Left forelimb (tissue), 1 donor: ENCODE data around the gene AJAP1.
A peak's percentile ranks its signal among the peaks of the same experiment; 100 is the strongest.

Experiments used
- DNase-seq: peaks from one replicate; pipeline ENCODE4 v3.0.0-alpha.2; 2018; ENCODE audit warnings: low spot score

AJAP1 gene

DNA sequence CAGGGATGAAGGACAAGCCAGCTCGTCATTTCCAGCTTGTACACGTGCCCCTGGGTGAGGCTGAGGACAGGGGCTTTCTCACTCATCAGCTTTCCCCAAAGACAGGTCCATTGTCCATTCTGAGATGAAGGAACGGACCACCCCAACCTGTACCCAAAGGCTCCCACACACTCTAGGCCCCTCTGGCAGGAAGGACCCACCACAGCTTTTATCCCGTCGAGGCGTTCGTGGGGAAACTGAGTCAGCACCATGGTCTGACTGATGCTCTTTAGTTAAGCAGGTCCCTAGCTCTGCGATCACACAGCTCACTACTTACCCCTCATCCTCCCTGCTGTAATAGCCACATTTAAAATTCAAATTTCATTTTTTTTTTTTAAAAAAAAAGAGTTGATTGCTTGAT, 117.3 kb downstream of the AJAP1 start:
- DNase-seq = no peak

- DNase-seq = no peak
Observed at GRCh38 chr1:4772294-4773010, 118.0 kb downstream of the AJAP1 start.

DNA sequence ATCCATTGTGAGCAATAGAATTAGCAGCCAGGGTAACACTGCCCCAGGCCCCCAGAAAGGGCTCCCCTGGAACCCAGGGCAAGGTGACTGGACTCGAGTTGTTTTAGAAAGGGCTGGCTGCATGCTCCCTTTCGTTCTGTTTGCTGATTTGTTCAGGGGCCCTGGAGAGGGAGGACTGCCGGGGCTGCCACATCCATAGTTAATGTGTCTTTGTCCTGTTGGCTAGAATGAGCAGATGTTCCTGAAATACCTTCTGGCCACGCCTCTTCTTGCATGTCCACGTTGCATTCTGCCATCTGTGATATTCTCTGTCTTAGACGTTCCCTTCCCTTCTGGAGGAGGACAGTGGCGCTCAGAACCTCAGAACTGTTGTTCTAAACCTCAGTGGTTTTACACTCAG, 118.8 kb downstream of the AJAP1 start:
- no peak for DNase-seq

DNA sequence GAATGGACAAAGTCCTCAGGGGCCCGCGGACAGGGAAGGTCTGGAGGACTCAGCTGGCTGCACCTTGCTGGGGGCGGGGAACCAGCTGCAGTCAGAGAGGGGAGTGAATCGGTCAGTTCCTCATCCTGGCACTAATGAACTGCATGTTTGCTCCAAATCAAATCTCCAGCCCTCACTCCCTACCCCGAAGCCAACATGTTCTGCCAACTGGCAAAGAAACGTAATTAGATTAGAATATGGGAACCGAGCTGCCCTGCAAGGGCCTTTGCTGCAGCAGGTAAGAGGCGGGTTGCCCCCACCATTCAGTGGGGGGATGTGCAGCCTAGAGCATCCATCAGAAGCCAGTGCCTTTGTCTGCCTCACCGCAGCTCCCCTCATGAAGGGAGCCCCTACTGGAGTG, 121.1 kb downstream of the AJAP1 start:
- DNase-seq = no peak

DNA sequence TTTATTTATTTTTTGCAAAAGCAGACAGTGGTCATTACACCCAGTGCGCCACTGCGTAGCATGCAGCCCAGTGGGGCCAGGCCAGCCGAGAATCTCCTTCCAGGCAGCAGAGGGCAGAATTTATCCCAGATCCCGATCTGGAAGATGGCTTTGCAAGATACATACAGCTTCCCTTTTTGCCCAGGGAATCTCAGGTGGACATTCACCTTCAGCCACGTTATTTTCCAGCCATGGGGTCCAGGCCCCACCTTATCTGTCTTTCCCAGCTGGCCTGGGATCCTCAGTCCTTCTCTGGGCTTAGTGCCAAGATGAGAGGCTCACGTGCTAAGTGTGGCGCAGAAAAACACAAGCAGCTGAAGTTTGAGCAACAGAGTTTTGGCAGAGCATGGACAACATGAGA, 123.6 kb downstream of the AJAP1 start:
- DNase-seq = no peak

GRCh38 chr1:4781646-4782045, 127.2 kb downstream of the AJAP1 start:
- DNase-seq = no peak

GRCh38 chr1:4784761-4785160, 130.4 kb downstream of the AJAP1 start:
- no peak for DNase-seq

DNA sequence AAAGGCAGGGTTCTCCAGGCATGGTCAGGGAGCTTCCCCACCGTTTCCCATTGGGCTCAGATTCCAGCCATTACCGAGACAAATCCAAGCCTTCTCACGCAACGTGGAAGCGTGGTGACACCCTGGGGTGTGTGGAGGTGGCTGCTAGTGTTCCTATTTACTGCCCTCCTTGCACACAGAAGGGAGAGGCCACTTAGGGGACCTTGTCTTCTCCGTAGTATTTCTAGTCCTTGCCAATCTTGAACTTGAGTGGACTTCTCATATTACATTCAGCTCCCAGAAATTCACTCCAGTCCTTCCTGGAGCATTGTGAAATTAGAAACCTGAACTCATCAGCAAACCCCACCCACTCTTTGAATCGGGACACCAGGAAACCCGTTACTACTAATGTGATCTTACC, 131.6 kb downstream of the AJAP1 start:
- no peak for DNase-seq

GRCh38 chr1:4787551-4787950, 133.1 kb downstream of the AJAP1 start:
- no peak for DNase-seq

DNA sequence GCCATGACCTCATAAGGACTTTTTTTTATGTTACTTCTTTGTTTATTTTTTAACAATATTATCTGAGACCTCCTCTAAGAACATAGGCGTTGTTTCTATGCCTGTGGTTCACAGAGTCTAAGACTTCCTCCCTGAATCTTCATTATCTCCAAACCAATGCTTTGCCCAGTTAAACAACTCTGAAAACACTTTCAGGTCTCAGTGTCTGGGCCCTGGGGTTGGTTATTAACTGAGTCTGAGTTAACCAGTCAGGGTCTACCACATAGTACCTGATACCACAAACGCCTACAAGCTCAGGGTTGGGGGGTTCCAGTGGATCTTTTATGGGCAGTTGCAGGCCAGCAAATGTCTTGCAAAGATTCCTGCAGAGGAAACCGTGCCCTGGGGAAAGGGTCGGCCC, 138.2 kb downstream of the AJAP1 start:
- DNase-seq = no peak

DNA sequence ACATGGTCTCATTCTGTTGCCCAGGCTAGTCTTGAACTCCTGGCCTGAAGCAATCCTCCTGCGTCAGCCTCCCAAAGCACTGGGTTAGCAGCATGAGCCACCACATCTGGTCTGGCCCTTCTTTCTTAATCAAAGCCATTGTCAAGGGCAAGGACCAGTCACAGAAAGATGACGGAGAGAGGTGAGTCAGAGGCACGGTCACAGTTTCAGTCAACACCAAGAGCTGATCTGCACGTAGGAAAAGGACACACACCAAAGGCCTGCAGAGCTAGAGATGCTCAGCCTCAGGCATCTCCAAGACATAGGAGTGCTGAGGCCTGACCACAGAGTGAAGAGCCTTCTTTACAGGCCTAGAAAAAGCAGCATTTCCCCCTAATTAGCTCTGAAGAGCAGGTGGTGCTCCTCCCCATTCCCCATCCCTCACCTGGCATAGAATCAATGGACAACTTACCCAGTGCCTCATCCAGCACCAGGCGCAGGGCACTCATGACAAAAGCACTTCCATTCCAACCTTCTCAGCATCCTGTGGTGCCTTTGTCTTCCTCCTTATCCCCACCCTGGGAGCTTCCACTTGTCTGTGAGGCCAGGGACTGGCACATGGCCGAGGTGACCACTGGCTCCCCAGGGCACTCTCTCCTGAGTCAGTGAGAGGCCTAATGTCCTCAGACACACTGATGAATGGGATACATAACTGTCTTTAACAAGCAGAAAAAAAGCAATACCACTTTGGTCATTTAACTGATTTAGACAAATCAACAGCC, 139.8 kb downstream of the AJAP1 start:
- DNase-seq = no peak

- DNase-seq = no peak
Observed at GRCh38 chr1:4796161-4797015, 142.0 kb downstream of the AJAP1 start.

DNA sequence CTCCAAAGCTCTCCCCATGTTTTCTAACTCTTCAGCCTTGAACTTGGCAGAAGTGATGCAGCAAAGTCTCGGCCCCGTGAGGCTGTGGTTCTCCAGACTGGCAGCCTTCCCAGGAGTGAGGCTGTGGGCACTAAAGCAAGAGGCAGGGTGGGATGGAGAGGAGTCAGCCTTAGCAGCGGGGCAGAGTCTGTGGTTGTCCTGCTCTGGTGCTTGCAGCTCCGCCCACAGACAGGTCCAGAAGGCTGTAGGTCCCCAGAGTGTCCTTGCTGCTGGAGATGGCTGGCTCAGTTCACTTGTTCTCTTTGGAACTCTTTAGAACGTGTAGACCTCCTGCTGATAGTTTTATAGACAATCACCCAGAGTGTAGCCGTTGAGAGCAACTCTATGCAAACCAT, 142.6 kb downstream of the AJAP1 start:
- no peak for DNase-seq

- DNase-seq = no peak
Observed at GRCh38 chr1:4797429-4797828, 143.0 kb downstream of the AJAP1 start.

DNA sequence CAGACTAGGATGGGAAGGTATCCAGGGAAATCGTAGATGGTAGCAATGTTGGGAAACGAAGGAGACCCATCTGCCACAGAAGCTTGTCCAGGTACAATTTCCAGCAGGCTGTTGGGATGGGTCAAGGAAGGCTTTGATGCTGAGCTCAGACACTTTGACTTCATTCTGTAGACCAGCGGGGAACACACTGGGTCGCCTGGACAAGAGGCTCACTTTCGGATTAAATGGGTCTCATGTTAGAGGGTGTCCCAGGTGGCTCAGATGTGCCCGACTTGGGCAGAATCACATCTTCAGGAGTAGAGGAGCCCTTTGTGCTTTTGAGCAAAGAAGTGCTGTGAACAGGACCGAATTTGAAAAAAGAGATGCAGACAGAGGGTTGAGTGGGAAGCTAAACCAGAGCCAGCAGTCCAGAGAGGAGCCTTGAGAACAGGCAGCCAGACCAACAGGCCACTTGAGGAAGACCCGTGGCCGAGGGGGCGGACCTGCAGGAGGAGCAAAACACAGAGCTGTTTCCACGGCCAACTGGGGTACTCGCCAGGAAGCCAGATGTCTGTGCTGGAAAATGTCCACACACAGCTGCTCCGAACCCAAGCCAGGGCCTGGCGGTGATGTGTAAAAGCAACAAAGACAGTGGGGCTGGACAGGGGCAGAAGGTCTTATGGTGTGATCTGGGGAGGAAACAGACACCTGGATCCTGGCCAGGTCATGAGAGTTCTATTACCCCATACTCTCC, 146.9 kb downstream of the AJAP1 start:
- DNase-seq = peak; percentile 92

- no peak for DNase-seq
Observed at GRCh38 chr1:4802024-4802423, 147.6 kb downstream of the AJAP1 start.

DNA sequence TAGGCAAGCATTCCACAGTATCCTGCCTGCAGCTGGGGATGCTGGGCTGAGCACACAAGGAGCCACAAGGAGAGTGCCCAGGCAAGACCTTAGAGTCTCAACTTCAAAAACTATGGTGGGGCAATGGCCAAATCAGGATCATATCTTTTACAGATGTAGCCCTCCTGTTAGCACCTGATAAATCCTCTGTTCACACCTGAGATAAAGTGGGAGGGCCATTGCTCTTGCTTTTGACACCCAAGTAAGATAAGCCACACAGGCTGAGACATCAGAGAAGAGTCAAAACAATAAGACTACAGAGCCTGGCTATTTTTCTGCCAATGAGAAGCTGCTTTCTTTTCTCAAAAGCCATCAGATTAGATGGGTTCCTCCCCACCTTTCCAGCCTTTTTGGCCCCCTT, 148.9 kb downstream of the AJAP1 start:
- no peak for DNase-seq

DNA sequence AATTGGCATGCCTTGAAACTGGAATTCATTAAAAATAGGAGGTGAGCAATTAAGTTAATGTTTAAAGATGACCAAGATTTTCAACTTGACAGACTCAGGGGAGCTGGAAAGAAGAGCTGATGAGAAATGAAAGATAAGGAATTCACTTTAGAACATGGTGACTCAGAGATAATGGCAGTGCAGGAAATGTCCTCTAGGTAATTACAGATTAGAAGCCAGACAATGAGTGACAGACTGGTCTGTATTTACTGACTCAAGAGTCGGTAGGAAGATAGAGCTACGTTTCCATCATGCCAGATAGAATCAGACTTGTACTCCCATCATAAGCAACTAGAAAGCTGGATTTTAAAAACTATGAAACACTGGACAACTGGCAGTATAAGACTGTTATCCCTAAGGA, 151.6 kb downstream of the AJAP1 start:
- no peak for DNase-seq

DNA sequence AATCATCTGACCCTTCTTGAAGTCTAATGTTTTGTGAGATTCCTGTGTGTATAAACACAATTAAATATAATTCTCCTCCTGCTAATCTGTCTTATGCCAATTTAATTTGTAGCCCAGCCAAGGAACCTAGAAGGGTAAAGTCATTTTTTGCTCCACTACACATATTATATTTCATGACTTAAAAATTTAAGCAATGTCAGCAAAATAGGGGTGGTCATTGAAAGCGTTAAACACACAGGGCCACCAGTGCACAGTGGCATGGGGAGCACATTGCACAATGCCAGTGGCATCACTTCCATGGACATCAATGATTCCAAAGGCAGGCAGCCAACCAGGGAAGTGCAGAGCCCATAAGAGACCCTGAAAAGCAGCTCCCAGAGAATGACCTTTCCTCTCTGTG, 166.1 kb downstream of the AJAP1 start:
- DNase-seq = no peak

DNA sequence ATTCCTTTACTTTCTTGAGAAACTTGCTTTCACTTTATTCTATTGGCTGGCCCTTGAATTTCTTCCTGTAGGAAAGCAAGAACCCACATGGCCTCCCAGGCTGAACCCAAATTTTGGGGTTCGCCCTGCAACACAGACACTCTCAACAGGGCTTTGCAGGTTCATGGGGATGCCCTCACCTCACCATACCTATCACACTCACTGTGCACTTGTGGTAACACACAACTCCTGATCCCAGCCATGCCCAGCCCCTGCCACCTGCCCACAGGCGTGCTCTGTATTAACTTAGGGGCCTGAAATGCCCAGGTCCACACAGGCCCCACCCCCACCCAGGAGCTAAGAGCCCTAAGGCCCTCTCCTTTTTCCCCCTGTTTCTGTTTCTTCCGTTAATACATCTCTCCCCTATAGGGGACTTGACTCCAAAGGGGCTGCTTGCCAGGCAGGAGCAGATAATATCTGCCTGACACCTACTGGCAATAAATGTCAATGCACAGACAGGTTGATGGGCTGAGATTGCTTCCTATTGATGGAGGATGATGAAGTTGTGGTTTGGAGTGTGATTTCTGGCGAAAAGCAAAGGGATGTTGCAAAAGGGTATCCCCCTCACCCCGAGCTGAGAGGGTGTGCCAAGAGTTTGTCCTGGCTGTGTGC, 171.5 kb downstream of the AJAP1 start:
- no peak for DNase-seq

DNA sequence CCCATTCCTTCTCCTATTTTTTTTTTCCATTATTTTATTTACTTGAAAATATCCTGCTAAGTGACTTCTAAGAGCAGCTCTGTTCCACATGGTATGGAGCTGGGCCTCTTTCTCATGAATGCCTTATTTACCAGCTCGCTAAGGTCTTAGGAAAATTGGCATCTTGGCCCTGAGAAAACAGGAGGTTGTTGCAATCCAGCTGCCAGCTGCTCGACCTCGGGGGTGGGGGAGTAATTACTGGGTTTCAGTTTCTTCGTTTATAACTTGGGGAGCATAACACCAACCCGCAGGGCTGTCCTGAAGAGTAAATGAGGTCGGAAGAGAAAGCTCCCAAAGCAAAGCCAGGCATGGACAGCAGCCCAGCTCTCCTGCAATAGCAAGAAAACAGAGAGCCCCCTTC, 176.3 kb downstream of the AJAP1 start:
- no peak for DNase-seq

DNA sequence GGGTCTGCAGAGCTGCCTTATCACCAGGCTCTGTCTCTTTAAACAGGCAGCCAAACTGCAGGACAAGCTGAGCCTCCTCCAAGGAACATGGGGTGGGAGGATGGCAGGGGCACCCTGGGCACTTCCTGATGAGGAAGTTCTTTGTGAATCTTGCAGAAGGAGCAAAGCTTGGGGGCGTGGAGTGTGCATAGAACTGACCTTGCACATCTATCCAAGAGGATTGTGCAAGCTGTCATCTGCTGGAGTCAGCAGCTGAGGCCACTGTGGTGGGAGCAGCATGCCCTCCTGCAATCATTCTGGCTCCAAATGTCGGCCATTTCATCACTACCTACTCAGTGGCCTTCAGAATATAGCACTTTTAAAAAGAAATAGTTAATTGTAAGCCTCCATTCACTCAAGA, 182.2 kb downstream of the AJAP1 start:
- DNase-seq = no peak
